Thyroid gland (tissue), 4 donors: ENCODE data around the gene CTU1.
A peak's percentile ranks its signal among the peaks of the same experiment; 100 is the strongest.

Source experiments
- CTCF ChIP-seq, 6 experiments: fragments of 200-600 bp in 3 of 6; fragments of 450-650 bp in 3 of 6; sonication (generic) in 3 of 6; IDR thresholded peaks; one replicate each; pipeline ENCODE4 v1.5.1; 2016 to 2019; ENCODE audit warnings: antibody characterized with exemption in 6 of 6, mild to moderate bottlenecking in 2 of 6, inconsistent platforms in 1 of 6, moderate library complexity in 1 of 6
- POLR2A ChIP-seq, 2 donors: fragments of 450-650 bp; IDR thresholded peaks; one replicate each; pipeline ENCODE4 v1.6.1; 2017; ENCODE audit warnings: antibody characterized with exemption in 2 of 2, mild to moderate bottlenecking in 2 of 2, moderate library complexity in 1 of 2

DNA sequence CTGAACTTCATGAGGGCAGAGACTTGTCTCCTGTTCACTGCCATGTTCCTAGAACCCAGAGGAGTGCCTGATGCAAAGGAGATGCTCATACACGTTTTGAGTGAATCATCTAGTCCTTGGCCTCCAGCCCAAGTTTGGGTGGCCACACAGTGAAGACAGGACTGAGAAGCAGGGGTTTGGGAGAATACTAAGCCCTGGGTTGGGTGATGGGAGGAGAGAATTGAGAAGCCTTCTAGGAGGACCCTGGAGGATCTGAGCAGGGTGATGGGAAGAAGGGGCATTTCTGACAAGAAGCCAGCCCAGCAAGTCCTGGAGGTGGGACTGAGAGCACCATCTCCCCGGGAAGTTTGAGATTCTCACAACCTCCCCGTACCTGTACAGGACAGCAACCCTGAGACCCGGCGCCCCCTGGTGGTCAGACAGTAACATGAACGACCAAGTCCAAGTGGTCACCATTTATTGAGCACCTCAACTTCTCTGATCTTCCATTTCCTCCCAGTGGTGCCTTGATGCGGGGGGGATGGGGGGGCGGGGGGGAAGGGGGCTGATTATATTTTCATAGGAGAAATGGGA lies 11.0 kb downstream of the CTU1 start:
- TF ChIP-seq CTCF (IDR thresholded peaks at IDR 0.05) (peak in 5 of 6 experiments; percentile 35 to 78 (median 50)), POLR2A (IDR thresholded peaks at IDR 0.05) (no peak)
